NCI-H2171 (cell line): Measurements from ENCODE around the gene TMEM63A.

Experiments used
- DNase-seq: peaks from one replicate; lab custom pipeline; 2025; lab: John Stamatoyannopoulos, UW

TMEM63A gene

DNA sequence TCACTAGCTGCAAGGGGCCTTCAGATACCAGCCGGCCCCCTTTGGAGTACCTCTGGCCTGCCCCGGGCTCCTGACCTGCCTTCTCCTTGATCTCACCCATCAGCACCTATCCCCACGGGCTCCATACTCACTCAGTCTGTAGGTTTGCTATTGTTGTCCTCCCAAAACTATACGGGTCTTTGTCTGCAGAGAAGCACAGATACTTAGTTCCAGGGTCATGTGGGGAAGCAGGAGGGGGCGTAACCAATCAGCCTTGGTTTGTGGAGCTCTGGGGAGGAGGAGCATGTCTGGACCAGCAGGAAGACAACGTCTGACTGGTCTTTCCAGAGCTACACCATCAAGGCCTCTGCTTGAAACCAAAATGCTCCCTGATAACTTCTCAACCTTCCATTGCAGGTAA is 15.2 kb downstream of the TMEM63A start:
- no peak for DNase-seq

DNA sequence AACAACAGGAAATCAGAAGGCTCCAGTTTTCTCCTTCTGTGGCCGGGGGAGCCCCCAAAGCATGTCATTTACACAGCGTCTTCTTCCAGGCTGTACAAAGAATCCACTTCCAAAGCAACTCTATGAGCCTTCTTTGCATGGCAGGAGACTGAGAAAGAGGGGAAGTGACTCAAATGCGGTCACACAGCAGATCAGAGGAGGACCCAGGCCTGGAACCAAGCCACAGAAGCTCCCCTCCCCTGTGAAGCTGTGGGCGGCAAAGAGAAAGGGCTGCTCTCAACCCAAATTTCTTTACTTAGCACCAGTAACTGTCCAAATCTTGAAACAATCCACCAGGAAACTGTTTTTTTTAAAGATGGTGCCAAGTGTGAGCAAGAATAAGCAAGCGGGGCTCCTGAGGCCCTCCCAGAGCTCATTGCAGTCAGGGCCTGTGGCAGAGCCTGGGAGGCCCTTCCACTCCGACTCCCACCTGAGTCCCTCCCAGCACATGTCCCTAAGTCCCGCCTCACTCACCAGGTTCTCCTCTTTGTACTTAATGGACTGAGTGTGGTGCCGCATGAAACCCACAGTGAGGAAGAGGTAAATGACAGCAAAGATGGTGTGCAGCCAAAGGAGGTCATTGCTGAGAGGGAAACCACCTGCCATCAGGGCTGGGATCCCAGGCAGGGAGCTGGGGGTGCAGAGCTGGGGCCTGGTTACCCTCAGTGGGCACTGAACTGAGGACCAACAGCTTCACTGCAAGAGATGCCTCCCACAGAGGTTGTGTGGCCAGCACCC is 15.9 kb downstream of the TMEM63A start:
- no peak for DNase-seq

DNA sequence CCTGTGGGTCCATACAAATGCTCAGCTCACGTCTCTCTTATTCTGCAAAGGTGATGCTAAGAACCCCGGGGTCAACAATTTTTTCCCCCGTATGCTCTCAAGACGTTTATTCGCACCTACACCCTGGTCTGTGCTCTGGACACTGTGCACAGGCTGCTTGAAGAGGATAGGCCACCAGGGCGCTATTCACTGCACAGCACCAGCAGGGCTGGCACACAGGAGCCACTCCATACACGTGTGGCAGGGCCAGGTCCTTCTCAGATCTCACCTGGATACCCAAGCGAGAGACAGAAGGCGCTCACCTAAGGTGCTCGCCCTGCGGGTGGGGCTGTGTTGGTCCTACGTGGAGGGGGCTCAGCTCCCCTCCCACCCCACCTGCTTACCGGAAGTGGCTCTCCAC is 16.7 kb downstream of the TMEM63A start:
- DNase-seq, result no peak

DNA sequence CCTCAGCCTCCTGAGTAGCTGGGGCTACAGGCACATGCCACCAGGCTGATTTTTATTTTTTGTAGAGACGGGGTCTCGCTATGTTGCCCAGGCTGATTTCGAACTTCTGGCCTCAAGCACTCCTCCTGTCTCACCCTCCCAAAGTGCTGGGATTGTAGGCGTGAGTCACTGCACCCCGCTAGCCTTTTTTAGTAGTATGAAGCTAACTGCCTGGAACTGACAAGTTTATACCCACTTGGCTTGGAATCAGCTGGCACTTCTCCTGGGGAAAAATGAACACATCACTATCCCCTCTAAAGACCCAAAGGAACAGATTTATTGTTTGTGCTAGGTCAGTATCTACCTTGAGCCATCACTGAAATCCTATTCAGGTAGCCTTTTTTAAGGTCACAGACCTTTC is 19.0 kb downstream of the TMEM63A start:
- DNase-seq, result no peak

DNA sequence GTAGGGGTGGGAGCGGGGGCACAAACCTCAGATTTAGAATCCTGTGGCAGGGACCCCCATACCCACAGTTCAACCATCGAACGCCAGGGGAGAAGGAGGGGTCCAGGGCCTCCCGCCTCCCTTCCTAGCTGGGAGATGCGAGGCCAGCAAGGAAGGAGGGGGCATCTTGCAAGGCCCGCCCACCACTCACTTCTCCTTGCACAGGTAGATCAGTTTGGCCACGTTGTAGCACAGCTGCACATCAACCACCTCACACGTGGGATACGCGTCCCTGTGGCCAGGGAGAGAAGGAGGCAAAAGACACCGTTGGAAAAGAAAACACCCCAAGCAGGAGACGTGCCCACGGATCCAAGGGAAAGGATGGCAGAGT is 19.6 kb downstream of the TMEM63A start:
- no peak for DNase-seq

DNA sequence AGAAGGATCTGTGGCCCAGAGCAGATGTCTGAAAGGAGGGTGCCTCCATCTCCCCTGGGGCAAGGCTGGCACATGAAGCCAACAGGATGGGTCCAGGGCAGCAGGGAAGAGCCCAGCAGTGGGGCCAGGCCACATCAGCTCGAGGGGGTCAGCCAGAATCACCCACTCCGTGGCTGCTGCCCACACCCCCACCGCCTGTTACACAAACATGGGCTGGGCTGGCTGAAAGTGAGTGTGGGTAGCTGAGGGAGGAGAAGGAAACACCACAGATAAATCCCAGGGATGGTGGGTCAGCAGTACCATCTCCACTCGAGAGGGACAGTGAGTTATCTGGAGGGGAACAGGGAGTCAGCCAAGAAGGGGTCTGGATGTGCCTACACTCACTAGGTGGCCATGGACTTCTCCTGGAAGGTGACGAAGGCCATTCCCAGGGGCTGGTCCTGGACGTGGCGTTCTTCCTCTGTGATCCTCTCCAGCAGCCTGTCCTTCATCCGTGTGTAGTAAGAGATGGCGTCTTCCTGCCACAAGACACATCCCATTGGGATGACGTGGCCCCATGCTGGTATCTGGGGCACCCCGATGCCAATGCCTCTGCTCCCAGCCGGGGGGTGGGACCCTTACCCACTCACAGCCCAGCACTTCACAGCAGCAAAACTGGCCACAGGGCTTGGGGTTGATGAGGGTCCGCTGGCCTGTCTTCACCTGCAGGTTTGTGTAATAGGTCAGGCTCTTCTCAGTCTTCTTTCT is 20.2 kb downstream of the TMEM63A start:
- DNase-seq, result no peak

DNA sequence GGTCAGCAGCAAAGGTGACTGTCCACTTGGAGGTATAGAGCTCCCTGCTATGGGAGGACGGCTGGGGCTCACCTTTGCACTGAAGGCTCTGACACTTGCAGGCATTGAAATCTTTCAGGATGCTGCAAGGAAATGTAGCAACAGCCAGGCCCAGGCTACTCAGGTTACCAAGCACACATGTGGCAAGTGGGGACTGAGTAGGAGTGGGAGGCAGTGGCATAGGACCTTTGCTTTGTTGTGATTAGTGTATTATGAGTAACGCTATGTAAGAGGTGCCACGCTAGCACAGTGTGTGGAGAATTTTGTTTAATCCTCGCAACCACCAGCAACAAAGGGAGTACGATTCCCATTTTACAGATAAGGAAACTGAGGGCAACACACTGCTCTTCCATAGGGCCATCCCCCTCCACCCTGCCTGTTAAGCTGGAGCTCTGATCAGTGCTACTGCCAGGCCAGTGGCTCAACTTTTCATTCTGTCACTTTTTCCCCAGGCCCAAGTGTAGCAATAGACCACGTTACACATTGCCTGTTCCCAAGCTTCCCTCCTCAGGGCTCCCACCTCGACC is 21.2 kb downstream of the TMEM63A start:
- no peak for DNase-seq

GRCh38 chr1:225860107-225860506 is 22.1 kb downstream of the TMEM63A start:
- no peak for DNase-seq

GRCh38 chr1:225859151-225859550 is 23.0 kb downstream of the TMEM63A start:
- no peak for DNase-seq

DNA sequence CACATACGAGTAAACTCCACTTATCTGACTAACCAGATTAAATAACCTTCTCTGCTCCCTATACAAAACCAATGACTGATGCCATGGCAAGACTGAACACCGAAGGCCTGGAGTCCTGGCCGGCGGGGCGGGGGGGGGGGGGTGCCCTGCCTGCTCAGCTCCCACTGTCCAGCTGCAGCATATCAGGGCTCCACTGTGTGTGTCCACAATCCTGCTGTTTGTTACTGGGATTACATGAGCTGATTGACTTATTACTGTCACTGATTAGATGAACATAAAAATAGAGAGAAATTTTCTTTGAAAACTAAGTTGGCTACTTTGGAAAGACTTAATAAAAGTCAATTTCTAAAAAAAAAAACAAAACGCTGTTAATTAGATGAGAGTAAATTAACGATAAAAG is 24.9 kb downstream of the TMEM63A start:
- no peak for DNase-seq

- DNase-seq, result no peak
Observed at GRCh38 chr1:225855503-225856300, 26.5 kb downstream of the TMEM63A start.

DNA sequence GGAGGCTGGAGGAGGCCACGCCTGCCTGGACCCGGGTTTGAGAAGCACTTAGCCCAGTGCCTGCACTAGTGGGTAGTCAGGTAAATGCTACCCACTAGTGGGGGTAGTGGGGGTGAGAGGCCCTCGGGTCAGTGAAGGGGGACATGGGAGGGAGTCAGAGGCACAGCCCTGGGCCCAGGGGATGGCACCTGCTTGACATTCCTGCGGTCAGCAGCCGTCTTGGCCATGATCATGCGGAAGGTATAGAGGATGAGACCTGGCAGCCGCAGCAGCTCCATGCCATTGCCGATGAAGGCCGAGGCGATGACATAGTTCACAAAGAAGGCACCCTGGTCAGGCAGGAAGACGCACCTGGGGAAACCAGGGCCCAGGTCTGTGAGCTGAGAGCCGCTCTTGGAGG is 28.7 kb downstream of the TMEM63A start:
- DNase-seq, result no peak

DNA sequence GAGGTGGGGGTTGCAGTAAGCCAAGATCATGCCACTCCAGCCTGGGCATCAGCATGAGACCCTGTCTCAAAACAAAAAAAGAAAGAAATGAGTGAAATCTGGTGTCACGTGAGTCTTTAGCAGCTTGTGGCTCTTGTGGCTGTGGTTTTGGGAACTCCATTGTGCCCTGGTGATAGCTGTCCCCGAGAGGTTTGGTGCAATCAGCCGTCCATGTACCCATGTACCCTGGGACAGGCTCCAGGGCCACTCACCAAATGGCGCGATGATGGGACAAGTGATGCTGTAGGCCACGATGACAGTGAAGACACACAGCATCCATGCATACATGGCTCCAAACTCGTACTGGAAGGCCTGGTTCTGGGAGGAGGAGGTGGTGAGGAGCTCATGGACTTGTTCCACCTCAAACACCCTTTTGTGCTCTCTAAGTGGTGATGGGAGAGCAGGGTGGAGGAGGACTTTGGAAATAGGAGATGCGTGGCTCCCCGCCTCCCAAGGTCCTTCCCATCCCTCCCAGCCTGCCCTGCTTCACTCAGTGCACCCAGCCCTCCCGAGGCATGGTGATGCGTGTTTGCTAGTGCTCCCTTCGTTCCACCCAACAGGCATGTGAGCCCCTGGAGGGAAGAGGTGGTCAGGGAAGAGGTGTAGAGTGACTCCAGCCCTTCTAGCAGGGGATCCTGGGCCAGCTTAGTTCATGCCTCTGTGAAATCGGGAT is 29.6 kb downstream of the TMEM63A start:
- DNase-seq, result no peak

GRCh38 chr1:225851805-225852204 is 30.4 kb downstream of the TMEM63A start:
- DNase-seq, result no peak

- DNase-seq, result no peak
Observed at GRCh38 chr1:225850370-225850769, 31.8 kb downstream of the TMEM63A start.

GRCh38 chr1:225849925-225850324 is 32.3 kb downstream of the TMEM63A start:
- no peak for DNase-seq

DNA sequence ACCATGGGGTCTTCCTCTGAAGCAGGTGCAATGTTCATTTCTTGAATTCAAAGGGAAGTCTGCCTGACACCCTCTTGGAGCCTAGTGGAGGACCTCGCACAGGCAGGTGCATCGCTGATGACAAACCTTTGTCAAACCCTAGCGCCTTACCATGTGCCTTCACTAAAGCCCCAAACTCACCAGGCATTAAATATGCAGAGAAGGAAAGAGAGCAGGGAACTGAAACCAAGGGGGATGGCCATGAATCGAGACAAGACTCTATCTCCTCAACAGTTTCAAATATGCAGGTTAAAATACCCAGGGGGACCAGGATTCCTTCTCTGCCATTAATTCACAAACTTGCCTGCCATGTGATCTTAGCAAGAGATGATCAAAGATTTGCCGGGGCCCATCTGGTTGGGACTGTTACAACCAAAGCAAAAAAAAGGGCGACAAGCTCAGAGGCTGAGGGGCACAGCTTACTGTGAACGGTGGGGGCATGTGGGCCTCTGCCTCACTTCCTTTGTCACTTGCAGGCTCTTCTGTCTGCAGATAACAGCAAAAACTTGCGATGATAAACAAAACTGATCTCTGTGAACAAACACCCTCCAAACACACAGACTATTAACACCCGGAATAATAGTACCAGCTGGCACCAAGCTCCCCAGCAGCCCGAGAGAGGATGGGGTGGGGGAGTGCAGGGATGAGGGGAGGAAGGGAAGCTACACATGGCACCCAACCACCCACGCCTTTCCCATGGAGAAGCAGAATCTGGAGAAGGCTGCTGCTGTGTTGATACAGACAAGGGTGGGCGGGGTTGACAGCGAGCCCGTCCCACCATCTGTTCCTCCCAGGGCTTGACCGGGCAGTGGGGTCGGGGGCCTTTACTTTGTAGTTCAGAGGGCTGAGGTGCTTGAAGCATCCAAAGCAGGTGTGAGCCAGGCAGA is 33.9 kb downstream of the TMEM63A start:
- peak; percentile 73 for DNase-seq

GRCh38 chr1:225847610-225848009 is 34.6 kb downstream of the TMEM63A start:
- no peak for DNase-seq

GRCh38 chr1:225846331-225847310 is 35.6 kb downstream of the TMEM63A start:
- no peak for DNase-seq
